HepG2 (cell line): ENCODE data around the gene CNRIP1. TPM values are rescaled to one million over a fixed set of nuclear protein-coding genes. Genes with fewer than 3 reads are reported as not detected.

Experiments used
- KLF16 ChIP-seq, 2 experiments: sonication (generic) in 1 of 2; formaldehyde crosslinking in 1 of 2; IDR thresholded peaks; 2 replicates each; pipeline versions ENCODE4 v1.6.1 to v1.8.0; 2016 to 2023; ENCODE audit warnings: missing genetic modification reagents in 2 of 2, missing compliant biosample characterization in 1 of 2
- SP1 ChIP-seq, 2 experiments: fragments of 450-650 bp in 1 of 2; sonication (generic) in 1 of 2; formaldehyde crosslinking in 1 of 2; IDR thresholded peaks; 2 replicates each; pipeline versions ENCODE4 v1.4.0 to v1.6.1; 2016 to 2020; ENCODE audit warnings: missing genetic modification reagents in 1 of 2
- ZIK1 ChIP-seq: sonication (generic); formaldehyde crosslinking; IDR thresholded peaks from 2 replicates; pipeline ENCODE4 v1.5.0; 2020; ENCODE audit warnings: mild to moderate bottlenecking, low read depth, missing genetic modification reagents, borderline replicate concordance
- ZNF616 ChIP-seq: sonication (generic); formaldehyde crosslinking; IDR thresholded peaks from 2 replicates; pipeline ENCODE4 v1.5.0; 2020; ENCODE audit warnings: low read depth, mild to moderate bottlenecking, missing genetic modification reagents
- polyA plus RNA-seq, 8 experiments: library from polyadenylated mRNA; depleted of rRNA in 3 of 8; stranded (reverse) in 7 of 8; unstranded in 1 of 8; fragments of >200 nt; fragmentation: Illumina TruSeq in 4 of 8; extraction: Trizol in 4 of 8; gene quantifications; 2 replicates each; pipeline versions ENCODE4 v1.2.1 to v1.2.3, GENCODE V29; 2011 to 2016; ENCODE audit warnings: low read depth in 4 of 8, missing spikeins in 1 of 8, mixed read lengths in 1 of 8; ENCODE audit not compliant: insufficient read depth in 1 of 8
- total RNA-seq, 5 experiments: library from RNA; depleted of rRNA; stranded (reverse); fragments of >200 nt; fragmentation: Illumina TruSeq; extraction: Trizol; gene quantifications; 2 replicates each; pipeline ENCODE4 v1.2.3, GENCODE V29; 2016; ENCODE audit warnings: low read depth in 1 of 5
- TF ChIP-seq, protein P1 (sequence below): sonication (generic); formaldehyde crosslinking; IDR thresholded peaks from 2 replicates; pipeline ENCODE4 v1.4.0; 2020; ENCODE audit warnings: missing genetic modification reagents, borderline replicate concordance
- TF ChIP-seq, protein P2 (sequence below): IDR thresholded peaks from 2 replicates; pipeline ENCODE4 v1.6.1; 2018; ENCODE audit warnings: missing genetic modification reagents
- TF ChIP-seq, protein P3 (sequence below): sonication (generic); formaldehyde crosslinking; IDR thresholded peaks from 2 replicates; pipeline ENCODE4 v1.5.0; 2020; ENCODE audit warnings: missing genetic modification reagents
- TF ChIP-seq, protein P4 (sequence below): IDR thresholded peaks from 2 replicates; pipeline ENCODE4 v1.6.1; 2016; ENCODE audit warnings: low read depth, missing genetic modification reagents, missing compliant biosample characterization

Gene CNRIP1
- total and polyA plus RNA-seq, 2 of the 13 experiments (the other 11 are each of a cell fraction or from before 2014, with no cell fraction given) = not detected

DNA sequence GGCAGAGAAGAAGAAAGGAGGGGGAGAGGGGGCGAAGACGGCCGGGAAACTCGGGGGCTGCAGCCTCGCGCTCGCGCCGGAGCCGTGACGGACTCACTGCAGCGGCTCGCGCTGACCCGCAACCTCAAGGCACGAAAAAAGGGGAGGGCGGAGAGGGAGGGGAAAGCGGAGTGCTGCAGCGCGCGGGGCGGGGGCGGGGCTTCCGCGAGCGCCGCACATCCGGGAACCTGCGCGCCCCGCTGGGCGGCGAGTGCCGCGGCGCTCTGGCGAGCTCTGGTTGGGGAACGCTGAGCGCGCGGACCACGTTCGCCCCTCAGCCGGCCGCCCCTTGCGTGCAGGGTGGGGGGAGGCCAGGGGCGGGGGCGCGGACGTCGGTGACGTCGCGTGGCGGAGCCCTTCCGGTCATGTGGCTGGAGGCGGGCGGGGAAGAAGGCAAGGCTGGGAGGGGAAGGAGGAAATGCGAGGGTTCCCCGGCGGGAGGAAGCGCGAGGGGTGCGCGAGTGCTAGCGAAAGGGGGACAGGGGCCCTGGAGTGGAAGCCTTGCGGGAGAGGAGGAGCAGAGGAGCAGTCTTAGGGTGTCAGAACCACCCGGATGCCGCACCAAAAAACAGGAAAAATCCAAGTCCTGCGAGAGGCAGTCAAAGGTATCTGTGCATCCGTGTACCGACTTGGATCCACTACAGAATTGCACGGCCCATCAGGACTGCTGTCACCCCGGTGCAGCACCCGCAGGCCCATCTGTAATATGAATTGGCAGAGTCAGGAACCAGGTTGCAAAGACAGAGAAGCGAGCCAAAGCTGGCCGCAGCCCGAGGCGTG, 67.1 kb downstream of the CNRIP1 start, which contains the start of gene PPP3R1 (continued):
- TF ChIP-seq, protein P1, sequence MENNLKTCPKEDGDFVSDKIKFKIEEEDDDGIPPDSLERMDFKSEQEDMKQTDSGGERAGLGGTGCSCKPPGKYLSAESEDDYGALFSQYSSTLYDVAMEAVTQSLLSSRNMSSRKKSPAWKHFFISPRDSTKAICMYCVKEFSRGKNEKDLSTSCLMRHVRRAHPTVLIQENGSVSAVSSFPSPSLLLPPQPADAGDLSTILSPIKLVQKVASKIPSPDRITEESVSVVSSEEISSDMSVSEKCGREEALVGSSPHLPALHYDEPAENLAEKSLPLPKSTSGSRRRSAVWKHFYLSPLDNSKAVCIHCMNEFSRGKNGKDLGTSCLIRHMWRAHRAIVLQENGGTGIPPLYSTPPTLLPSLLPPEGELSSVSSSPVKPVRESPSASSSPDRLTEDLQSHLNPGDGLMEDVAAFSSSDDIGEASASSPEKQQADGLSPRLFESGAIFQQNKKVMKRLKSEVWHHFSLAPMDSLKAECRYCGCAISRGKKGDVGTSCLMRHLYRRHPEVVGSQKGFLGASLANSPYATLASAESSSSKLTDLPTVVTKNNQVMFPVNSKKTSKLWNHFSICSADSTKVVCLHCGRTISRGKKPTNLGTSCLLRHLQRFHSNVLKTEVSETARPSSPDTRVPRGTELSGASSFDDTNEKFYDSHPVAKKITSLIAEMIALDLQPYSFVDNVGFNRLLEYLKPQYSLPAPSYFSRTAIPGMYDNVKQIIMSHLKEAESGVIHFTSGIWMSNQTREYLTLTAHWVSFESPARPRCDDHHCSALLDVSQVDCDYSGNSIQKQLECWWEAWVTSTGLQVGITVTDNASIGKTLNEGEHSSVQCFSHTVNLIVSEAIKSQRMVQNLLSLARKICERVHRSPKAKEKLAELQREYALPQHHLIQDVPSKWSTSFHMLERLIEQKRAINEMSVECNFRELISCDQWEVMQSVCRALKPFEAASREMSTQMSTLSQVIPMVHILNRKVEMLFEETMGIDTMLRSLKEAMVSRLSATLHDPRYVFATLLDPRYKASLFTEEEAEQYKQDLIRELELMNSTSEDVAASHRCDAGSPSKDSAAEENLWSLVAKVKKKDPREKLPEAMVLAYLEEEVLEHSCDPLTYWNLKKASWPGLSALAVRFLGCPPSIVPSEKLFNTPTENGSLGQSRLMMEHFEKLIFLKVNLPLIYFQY (CRISPR knock-in tag) = peak; percentile 39; the same call in 1 of the 2 replicates
- TF ChIP-seq KLF16 (CRISPR knock-in tag; IDR thresholded peaks at IDR 0.05) (peak in 1 of 2 experiments; percentile 94; a peak in 2 of 4 replicates), ZIK1 (0 out of 2 replicates have a peak, but pooled peaks have one; percentile 48), ZNF616 (CRISPR knock-in tag) (peak; percentile 85), SP1 (IDR thresholded peaks at IDR 0.05) (no peak), SP1 (CRISPR knock-in tag; IDR thresholded peaks at IDR 0.05) (peak; percentile 90)
- TF ChIP-seq, protein P2, sequence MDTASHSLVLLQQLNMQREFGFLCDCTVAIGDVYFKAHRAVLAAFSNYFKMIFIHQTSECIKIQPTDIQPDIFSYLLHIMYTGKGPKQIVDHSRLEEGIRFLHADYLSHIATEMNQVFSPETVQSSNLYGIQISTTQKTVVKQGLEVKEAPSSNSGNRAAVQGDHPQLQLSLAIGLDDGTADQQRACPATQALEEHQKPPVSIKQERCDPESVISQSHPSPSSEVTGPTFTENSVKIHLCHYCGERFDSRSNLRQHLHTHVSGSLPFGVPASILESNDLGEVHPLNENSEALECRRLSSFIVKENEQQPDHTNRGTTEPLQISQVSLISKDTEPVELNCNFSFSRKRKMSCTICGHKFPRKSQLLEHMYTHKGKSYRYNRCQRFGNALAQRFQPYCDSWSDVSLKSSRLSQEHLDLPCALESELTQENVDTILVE = peak; percentile 83; the same call in 1 of the 2 replicates
- TF ChIP-seq, protein P3, sequence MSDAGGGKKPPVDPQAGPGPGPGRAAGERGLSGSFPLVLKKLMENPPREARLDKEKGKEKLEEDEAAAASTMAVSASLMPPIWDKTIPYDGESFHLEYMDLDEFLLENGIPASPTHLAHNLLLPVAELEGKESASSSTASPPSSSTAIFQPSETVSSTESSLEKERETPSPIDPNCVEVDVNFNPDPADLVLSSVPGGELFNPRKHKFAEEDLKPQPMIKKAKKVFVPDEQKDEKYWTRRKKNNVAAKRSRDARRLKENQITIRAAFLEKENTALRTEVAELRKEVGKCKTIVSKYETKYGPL = no peak
- TF ChIP-seq, protein P4, sequence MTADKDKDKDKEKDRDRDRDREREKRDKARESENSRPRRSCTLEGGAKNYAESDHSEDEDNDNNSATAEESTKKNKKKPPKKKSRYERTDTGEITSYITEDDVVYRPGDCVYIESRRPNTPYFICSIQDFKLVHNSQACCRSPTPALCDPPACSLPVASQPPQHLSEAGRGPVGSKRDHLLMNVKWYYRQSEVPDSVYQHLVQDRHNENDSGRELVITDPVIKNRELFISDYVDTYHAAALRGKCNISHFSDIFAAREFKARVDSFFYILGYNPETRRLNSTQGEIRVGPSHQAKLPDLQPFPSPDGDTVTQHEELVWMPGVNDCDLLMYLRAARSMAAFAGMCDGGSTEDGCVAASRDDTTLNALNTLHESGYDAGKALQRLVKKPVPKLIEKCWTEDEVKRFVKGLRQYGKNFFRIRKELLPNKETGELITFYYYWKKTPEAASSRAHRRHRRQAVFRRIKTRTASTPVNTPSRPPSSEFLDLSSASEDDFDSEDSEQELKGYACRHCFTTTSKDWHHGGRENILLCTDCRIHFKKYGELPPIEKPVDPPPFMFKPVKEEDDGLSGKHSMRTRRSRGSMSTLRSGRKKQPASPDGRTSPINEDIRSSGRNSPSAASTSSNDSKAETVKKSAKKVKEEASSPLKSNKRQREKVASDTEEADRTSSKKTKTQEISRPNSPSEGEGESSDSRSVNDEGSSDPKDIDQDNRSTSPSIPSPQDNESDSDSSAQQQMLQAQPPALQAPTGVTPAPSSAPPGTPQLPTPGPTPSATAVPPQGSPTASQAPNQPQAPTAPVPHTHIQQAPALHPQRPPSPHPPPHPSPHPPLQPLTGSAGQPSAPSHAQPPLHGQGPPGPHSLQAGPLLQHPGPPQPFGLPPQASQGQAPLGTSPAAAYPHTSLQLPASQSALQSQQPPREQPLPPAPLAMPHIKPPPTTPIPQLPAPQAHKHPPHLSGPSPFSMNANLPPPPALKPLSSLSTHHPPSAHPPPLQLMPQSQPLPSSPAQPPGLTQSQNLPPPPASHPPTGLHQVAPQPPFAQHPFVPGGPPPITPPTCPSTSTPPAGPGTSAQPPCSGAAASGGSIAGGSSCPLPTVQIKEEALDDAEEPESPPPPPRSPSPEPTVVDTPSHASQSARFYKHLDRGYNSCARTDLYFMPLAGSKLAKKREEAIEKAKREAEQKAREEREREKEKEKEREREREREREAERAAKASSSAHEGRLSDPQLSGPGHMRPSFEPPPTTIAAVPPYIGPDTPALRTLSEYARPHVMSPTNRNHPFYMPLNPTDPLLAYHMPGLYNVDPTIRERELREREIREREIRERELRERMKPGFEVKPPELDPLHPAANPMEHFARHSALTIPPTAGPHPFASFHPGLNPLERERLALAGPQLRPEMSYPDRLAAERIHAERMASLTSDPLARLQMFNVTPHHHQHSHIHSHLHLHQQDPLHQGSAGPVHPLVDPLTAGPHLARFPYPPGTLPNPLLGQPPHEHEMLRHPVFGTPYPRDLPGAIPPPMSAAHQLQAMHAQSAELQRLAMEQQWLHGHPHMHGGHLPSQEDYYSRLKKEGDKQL (CRISPR knock-in tag) = 0 out of 2 replicates have a peak, but pooled peaks have one; percentile 42
